A549 (cell line): ENCODE data around the gene GRIA3. TPM values are rescaled to one million over a fixed set of nuclear protein-coding genes. Genes with fewer than 3 reads are reported as not detected.

ENCODE experiments used
- ATAC-seq, 2 experiments: fragments of 200-7000 bp in 1 of 2; fragments of >200 bp in 1 of 2; cut with Nextera tagmentation in 1 of 2; cut with Tn5 transposase in 1 of 2; 3 replicates each; pipeline versions ENCODE4 v1.8.0 to v1.9.1; 2018 to 2020; ENCODE audit warnings: mild to moderate bottlenecking in 1 of 2, moderate library complexity in 1 of 2
- CTCF ChIA-PET: fragments of 300-600 bp; sonication (Branson Sonifier 250); formaldehyde crosslinking; extraction: SDS; loops from one replicate; lab custom pipeline; 2021; ENCODE audit warnings: antibody characterized with exemption, inconsistent platforms; lab: Yijun Ruan, JAX
- POLR2A ChIA-PET: fragments of 350-600 bp; formaldehyde crosslinking; extraction: SDS; loops from one replicate; lab custom pipeline; 2021; ENCODE audit warnings: antibody characterized with exemption, inconsistent platforms; lab: Yijun Ruan, JAX
- DNase-seq, 2 experiments: peaks; one replicate each; pipeline versions ENCODE4 v3.0.0 to v3.0.0-alpha.2; 2011 to 2016; ENCODE audit warnings: low read depth in 1 of 2, low spot score in 1 of 2
- FAIRE-seq: peaks from 2 replicates; lab custom pipeline; 2011; peaks lifted over from hg19 to GRCh38; lab: Jason Lieb, UNC
- H3K27ac ChIP-seq, 2 experiments: fragments of >200 bp; sonication (Bioruptor Twin); formaldehyde crosslinking; 3 replicates each; pipeline ENCODE4 v1.5.1; 2016 to 2017
- H3K4me1 ChIP-seq: fragments of >200 bp; sonication (Bioruptor Twin); formaldehyde crosslinking; 3 replicates; pipeline ENCODE4 v1.6.1; 2016
- H3K4me2 ChIP-seq: fragments of >200 bp; sonication (Bioruptor Twin); formaldehyde crosslinking; 3 replicates; pipeline ENCODE4 v1.6.1; 2016
- H3K4me3 ChIP-seq: fragments of >200 bp; sonication (Bioruptor Twin); formaldehyde crosslinking; 3 replicates; pipeline ENCODE4 v1.5.1; 2016
- H3K9me3 ChIP-seq: fragments of >200 bp; sonication (Bioruptor Twin); formaldehyde crosslinking; 3 replicates; pipeline ENCODE4 v1.6.1; 2016
- CHD2 ChIP-seq: fragments of 150-350 bp; IDR thresholded peaks from 2 replicates; pipeline ENCODE4 v1.6.1; 2014; ENCODE audit warnings: low read length; ENCODE audit not compliant: partially characterized antibody
- CTCF ChIP-seq: fragments of >200 bp; sonication (Bioruptor Twin); formaldehyde crosslinking; IDR thresholded peaks from 3 replicates; pipeline ENCODE4 v1.5.1; 2016
- EHF ChIP-seq: fragments of 250-450 bp; sonication (Bioruptor Pico); IDR thresholded peaks from 2 replicates; pipeline ENCODE4 v1.5.0; 2020; ENCODE audit warnings: mild to moderate bottlenecking
- EP300 ChIP-seq, 2 experiments: fragments of >200 bp; sonication (Bioruptor Twin); formaldehyde crosslinking; IDR thresholded peaks; 2 replicates in 1 of 2; 3 replicates in 1 of 2; pipeline ENCODE4 v1.6.1; 2016 to 2017
- FOSL2 ChIP-seq, 2 experiments: fragments of 450-650 bp in 1 of 2; fragments of >200 bp in 1 of 2; sonication (Bioruptor Twin) in 1 of 2; formaldehyde crosslinking; IDR thresholded peaks; 2 replicates each; pipeline versions ENCODE4 v1.5.0 to v1.6.1; 2016 to 2020; ENCODE audit warnings: mild to moderate bottlenecking in 1 of 2, moderate library complexity in 1 of 2
- JUNB ChIP-seq: fragments of >200 bp; sonication (Bioruptor Twin); formaldehyde crosslinking; IDR thresholded peaks from 2 replicates; pipeline ENCODE4 v1.6.1; 2016
- KDM1A ChIP-seq: fragments of 200-600 bp; sonication (generic); IDR thresholded peaks from 2 replicates; pipeline ENCODE4 v1.6.1; 2016; ENCODE audit warnings: low read depth, mild to moderate bottlenecking
- KDM5A ChIP-seq: fragments of 200-600 bp; sonication (generic); IDR thresholded peaks from 2 replicates; pipeline ENCODE4 v1.6.1; 2016; ENCODE audit warnings: antibody characterized with exemption, mild to moderate bottlenecking
- MYC ChIP-seq: IDR thresholded peaks from 2 replicates; pipeline ENCODE4 v1.6.1; 2012; ENCODE audit warnings: mild to moderate bottlenecking, inconsistent platforms, low read length, improper control_type of control experiment, borderline replicate concordance
- NFE2L2 ChIP-seq: fragments of 150-350 bp; conservative IDR thresholded peaks from 2 replicates; pipeline ENCODE4 v1.6.1; 2014; ENCODE audit warnings: low read length
- NPAS2 ChIP-seq: fragments of 250-450 bp; sonication (Bioruptor Pico); IDR thresholded peaks from 2 replicates; pipeline ENCODE4 v1.8.0; 2022; ENCODE audit warnings: mild to moderate bottlenecking, moderate library complexity, borderline replicate concordance
- POLR2A ChIP-seq: IDR thresholded peaks from 2 replicates; pipeline ENCODE4 v1.6.1; 2012; ENCODE audit warnings: mild to moderate bottlenecking, low read length
- RARB ChIP-seq: fragments of 250-450 bp; sonication (Bioruptor Pico); IDR thresholded peaks from 2 replicates; pipeline ENCODE4 v1.8.0; 2021; ENCODE audit warnings: mild to moderate bottlenecking, moderate library complexity
- RCOR1 ChIP-seq: fragments of 150-350 bp; IDR thresholded peaks from 2 replicates; pipeline ENCODE4 v1.6.1; 2014; ENCODE audit warnings: antibody characterized with exemption, low read length, low read depth
- RFX5 ChIP-seq: fragments of 450-650 bp; IDR thresholded peaks from 2 replicates; pipeline ENCODE4 v1.7.1; 2014; ENCODE audit warnings: antibody characterized with exemption, mild to moderate bottlenecking, moderate library complexity
- RNF2 ChIP-seq: fragments of 200-600 bp; sonication (generic); IDR thresholded peaks from 2 replicates; pipeline ENCODE4 v1.6.1; 2016; ENCODE audit warnings: low read depth, mild to moderate bottlenecking, antibody characterized with exemption, moderate library complexity, borderline replicate concordance
- SREBF2 ChIP-seq: fragments of 450-650 bp; IDR thresholded peaks from 2 replicates; pipeline ENCODE4 v1.6.1; 2014; ENCODE audit warnings: mild to moderate bottlenecking, moderate library complexity
- TFCP2L1 ChIP-seq: fragments of 250-450 bp; sonication (Bioruptor Pico); IDR thresholded peaks from 2 replicates; pipeline ENCODE4 v1.5.0; 2021; ENCODE audit warnings: mild to moderate bottlenecking
- ZC3H11A ChIP-seq: fragments of 450-650 bp; IDR thresholded peaks from 2 replicates; pipeline ENCODE4 v1.6.1; 2014; ENCODE audit warnings: antibody characterized with exemption, mild to moderate bottlenecking
- ZFP36 ChIP-seq: fragments of 450-650 bp; IDR thresholded peaks from 2 replicates; pipeline ENCODE4 v1.6.1; 2014; ENCODE audit warnings: borderline replicate concordance; ENCODE audit not compliant: partially characterized antibody
- ZNF302 ChIP-seq: fragments of 250-450 bp; sonication (Bioruptor Pico); IDR thresholded peaks from 2 replicates; pipeline ENCODE4 v1.9.0; 2021; ENCODE audit warnings: inconsistent platforms, mild to moderate bottlenecking, moderate library complexity
- WGBS: methylation state at CpG from one replicate; pipeline ENCODE4 v1.1.6; 2017; ENCODE audit errors: missing lambda C conversion rate; 5-methylcytosine and 5-hydroxymethylcytosine counted together
- polyA plus RNA-seq, 4 experiments: library from polyadenylated mRNA; depleted of rRNA in 3 of 4; stranded (reverse); fragments of >200 nt; fragmentation: RNase III in 1 of 4; extraction: RNeasy Plus Mini Kit Qiagen cat#74134 plus additional on column Dnase treatment in 1 of 4; gene quantifications; 2 replicates in 3 of 4; 3 replicates in 1 of 4; pipeline ENCODE4 v1.2.3, GENCODE V29; 2011 to 2017
- TF ChIP-seq, protein P1 (sequence below): fragments of 150-350 bp; IDR thresholded peaks from 2 replicates; pipeline ENCODE4 v1.6.1; 2014; ENCODE audit warnings: low read depth, mild to moderate bottlenecking, low read length
- TF ChIP-seq, protein P2 (sequence below): IDR thresholded peaks from 2 replicates; pipeline ENCODE4 v1.6.1; 2012
- TF ChIP-seq, protein P3 (sequence below): fragments of 200-600 bp; sonication (generic); IDR thresholded peaks from 2 replicates; pipeline ENCODE4 v1.6.1; 2016; ENCODE audit warnings: antibody characterized with exemption, mild to moderate bottlenecking, moderate library complexity
- TF ChIP-seq, protein P4 (sequence below): IDR thresholded peaks from 2 replicates; pipeline ENCODE4 v1.6.1; 2012

GRIA3 gene
- polyA plus RNA-seq, 2 of the 4 experiments (the other 2 are of a cell fraction) = not detected

DNA sequence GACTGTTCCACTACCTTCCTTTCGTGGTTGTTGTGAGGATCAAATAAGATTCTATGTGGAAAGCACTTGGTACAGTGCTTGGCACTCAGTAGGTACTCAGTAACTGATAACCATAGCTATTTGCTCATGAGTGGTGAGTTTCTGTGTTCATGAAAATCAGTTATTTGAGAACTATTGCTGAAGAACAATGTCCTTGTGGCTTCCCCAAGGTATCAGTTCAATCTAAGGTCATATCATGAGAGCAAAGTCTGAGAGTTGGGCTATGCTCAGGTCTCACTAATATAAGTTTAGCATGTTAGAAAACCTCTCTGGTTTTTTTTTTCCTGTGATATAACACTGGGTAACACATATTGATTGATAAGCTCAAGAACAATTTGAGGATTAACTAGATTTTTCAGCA lies 147.8 kb downstream of the GRIA3 start:
- Histone ChIP-seq H3K27ac (no peak overlapping the region), H3K4me1 (no peaks in the 10 kb centered on the region)
- ATAC-seq (no peak), FAIRE-seq (no peak), DNase-seq (no peak)
- POLR2A ChIA-PET = no interaction called here
- 12% methylated on average over 1 of the region's 1 CpG for WGBS
- TF ChIP-seq TFCP2L1 (CRISPR knock-in tag) = no peak
- TF ChIP-seq NPAS2 = no peak
- TF ChIP-seq KDM1A = no peak
- TF ChIP-seq MYC = no peak
- no peak for TF ChIP-seq POLR2A
- TF ChIP-seq, protein P1, sequence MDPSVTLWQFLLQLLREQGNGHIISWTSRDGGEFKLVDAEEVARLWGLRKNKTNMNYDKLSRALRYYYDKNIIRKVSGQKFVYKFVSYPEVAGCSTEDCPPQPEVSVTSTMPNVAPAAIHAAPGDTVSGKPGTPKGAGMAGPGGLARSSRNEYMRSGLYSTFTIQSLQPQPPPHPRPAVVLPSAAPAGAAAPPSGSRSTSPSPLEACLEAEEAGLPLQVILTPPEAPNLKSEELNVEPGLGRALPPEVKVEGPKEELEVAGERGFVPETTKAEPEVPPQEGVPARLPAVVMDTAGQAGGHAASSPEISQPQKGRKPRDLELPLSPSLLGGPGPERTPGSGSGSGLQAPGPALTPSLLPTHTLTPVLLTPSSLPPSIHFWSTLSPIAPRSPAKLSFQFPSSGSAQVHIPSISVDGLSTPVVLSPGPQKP = no peak
- TF ChIP-seq, protein P2, sequence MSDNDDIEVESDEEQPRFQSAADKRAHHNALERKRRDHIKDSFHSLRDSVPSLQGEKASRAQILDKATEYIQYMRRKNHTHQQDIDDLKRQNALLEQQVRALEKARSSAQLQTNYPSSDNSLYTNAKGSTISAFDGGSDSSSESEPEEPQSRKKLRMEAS = no peak
- no peak for TF ChIP-seq CHD2
- TF ChIP-seq, all 56 proteins: peak for 0
- Histone ChIP-seq H3K4me3 (no peak overlapping the region), H3K9me3 (no peaks in the 10 kb centered on the region), H3K4me2 (no peak overlapping the region)
- CTCF ChIA-PET = no interaction called here

- ATAC-seq = no peak
- no peak for FAIRE-seq
- Histone ChIP-seq H3K4me1 (peaks cover 15% of the 10 kb centered on the region; the same call in 2 of the 3 replicates), H3K27ac (no peak overlapping the region), H3K9me3 (no peaks in the 10 kb centered on the region), H3K4me2 (no peak overlapping the region), H3K4me3 (no peak overlapping the region)
- ChIA-PET CTCF (interaction anchor here (1.3 kb wide), 1 partner anchor 27 kb away, joined by 3 read pairs; no protein-coding TSS in a partner anchor), POLR2A (no interaction called here)
- WGBS = 32% methylated on average over 1 of the region's 1 CpG
- DNase-seq = no peak
- TF ChIP-seq POLR2A (no peak), JUNB (no peak), ZC3H11A (no peak)
These were observed 152.6 kb downstream of the GRIA3 start for GRCh38 chrX:123336666-123337065.

- WGBS = 57% methylated on average over 7 of the region's 7 CpGs
- Histone ChIP-seq H3K9me3 (no peaks in the 10 kb centered on the region), H3K27ac (no peak overlapping the region), H3K4me1 (peaks cover 15% of the 10 kb centered on the region; the same call in 2 of the 3 replicates), H3K4me2 (no peak overlapping the region), H3K4me3 (no peak overlapping the region)
- CTCF ChIA-PET = interaction anchor here (1.3 kb wide), 1 partner anchor 28 kb away, joined by 3 read pairs; no protein-coding TSS in a partner anchor
- no peak for DNase-seq
- ATAC-seq = no peak
- FAIRE-seq = peak; percentile 86
- POLR2A ChIA-PET = no interaction called here
- TF ChIP-seq JUNB (no peak), NFE2L2 (no peak), EHF (CRISPR knock-in tag) (no peak), KDM5A (no peak), RARB (CRISPR knock-in tag) (no peak), ZFP36 (no peak), KDM1A (no peak), ZNF302 (CRISPR knock-in tag) (no peak), FOSL2 (IDR thresholded peaks at IDR 0.05) (no peak), FOSL2 (CRISPR knock-in tag; IDR thresholded peaks at IDR 0.05) (no peak), RFX5 (no peak), CTCF (no peak), RCOR1 (no peak), NPAS2 (no peak), SREBF2 (no peak), RNF2 (no peak), EP300 (IDR thresholded peaks at IDR 0.05) (no peak)
- TF ChIP-seq, protein P3, sequence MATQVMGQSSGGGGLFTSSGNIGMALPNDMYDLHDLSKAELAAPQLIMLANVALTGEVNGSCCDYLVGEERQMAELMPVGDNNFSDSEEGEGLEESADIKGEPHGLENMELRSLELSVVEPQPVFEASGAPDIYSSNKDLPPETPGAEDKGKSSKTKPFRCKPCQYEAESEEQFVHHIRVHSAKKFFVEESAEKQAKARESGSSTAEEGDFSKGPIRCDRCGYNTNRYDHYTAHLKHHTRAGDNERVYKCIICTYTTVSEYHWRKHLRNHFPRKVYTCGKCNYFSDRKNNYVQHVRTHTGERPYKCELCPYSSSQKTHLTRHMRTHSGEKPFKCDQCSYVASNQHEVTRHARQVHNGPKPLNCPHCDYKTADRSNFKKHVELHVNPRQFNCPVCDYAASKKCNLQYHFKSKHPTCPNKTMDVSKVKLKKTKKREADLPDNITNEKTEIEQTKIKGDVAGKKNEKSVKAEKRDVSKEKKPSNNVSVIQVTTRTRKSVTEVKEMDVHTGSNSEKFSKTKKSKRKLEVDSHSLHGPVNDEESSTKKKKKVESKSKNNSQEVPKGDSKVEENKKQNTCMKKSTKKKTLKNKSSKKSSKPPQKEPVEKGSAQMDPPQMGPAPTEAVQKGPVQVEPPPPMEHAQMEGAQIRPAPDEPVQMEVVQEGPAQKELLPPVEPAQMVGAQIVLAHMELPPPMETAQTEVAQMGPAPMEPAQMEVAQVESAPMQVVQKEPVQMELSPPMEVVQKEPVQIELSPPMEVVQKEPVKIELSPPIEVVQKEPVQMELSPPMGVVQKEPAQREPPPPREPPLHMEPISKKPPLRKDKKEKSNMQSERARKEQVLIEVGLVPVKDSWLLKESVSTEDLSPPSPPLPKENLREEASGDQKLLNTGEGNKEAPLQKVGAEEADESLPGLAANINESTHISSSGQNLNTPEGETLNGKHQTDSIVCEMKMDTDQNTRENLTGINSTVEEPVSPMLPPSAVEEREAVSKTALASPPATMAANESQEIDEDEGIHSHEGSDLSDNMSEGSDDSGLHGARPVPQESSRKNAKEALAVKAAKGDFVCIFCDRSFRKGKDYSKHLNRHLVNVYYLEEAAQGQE = no peak
- TF ChIP-seq, protein P4, sequence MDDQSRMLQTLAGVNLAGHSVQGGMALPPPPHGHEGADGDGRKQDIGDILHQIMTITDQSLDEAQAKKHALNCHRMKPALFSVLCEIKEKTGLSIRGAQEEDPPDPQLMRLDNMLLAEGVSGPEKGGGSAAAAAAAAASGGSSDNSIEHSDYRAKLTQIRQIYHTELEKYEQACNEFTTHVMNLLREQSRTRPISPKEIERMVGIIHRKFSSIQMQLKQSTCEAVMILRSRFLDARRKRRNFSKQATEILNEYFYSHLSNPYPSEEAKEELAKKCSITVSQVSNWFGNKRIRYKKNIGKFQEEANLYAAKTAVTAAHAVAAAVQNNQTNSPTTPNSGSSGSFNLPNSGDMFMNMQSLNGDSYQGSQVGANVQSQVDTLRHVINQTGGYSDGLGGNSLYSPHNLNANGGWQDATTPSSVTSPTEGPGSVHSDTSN = no peak
These were observed 154.0 kb downstream of the GRIA3 start for GRCh38 chrX:123337886-123338639.
